Peyer's patch (tissue), 4 donors: ENCODE measurements around the gene ZEB1.

Source experiments
- POLR2A ChIP-seq, 2 donors: fragments of 450-650 bp; IDR thresholded peaks; one replicate each; pipeline ENCODE4 v1.5.1; 2017; ENCODE audit warnings: antibody characterized with exemption in 2 of 2, mild to moderate bottlenecking in 2 of 2, moderate library complexity in 2 of 2
- TF ChIP-seq, protein P1 (sequence below), 6 experiments: fragments of 450-650 bp in 4 of 6; fragments of 200-600 bp in 2 of 6; sonication (generic) in 1 of 6; IDR thresholded peaks; one replicate each; pipeline ENCODE4 v1.5.1; 2017 to 2019; ENCODE audit warnings: antibody characterized with exemption in 6 of 6, mild to moderate bottlenecking in 3 of 6, moderate library complexity in 1 of 6

DNA sequence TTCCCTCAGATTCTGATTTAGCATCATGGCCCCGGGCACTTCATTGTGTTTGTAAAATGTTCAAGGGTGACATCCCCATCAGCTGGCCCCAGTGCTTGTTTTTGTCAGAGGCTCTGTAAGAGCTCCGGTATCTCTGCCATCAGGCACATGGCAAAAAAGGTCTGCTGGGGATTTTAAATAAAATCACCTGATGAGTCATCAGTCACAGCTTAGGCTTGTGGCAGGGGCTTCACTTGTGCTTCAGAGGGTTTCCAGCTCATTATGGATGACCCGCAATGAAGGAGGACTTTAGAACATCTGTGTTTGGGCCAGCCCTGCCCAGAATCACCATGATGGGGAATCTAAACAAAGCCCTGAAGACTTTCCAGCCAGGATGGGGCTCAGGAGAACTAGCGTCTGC is 259.9 kb downstream of the ZEB1 start:
- TF ChIP-seq, protein P1, sequence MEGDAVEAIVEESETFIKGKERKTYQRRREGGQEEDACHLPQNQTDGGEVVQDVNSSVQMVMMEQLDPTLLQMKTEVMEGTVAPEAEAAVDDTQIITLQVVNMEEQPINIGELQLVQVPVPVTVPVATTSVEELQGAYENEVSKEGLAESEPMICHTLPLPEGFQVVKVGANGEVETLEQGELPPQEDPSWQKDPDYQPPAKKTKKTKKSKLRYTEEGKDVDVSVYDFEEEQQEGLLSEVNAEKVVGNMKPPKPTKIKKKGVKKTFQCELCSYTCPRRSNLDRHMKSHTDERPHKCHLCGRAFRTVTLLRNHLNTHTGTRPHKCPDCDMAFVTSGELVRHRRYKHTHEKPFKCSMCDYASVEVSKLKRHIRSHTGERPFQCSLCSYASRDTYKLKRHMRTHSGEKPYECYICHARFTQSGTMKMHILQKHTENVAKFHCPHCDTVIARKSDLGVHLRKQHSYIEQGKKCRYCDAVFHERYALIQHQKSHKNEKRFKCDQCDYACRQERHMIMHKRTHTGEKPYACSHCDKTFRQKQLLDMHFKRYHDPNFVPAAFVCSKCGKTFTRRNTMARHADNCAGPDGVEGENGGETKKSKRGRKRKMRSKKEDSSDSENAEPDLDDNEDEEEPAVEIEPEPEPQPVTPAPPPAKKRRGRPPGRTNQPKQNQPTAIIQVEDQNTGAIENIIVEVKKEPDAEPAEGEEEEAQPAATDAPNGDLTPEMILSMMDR (IDR thresholded peaks at IDR 0.05): no peak
- TF ChIP-seq POLR2A (IDR thresholded peaks at IDR 0.05): no peak
